MCF 10A (cell line): ENCODE measurements around the gene ZNF891. TPM values are rescaled to one million over a fixed set of nuclear protein-coding genes. Genes with fewer than 3 reads are reported as not detected.

Experiments used
- BruUV-seq: library from RNA; stranded (reverse); fragments of 400-500 nt; replicated peaks from 2 replicates; lab custom pipeline; 2021; lab: Mats Ljungman, UMichigan
- CTCF ChIA-PET: fragments of 300-600 bp; sonication (Branson Sonifier 250); formaldehyde crosslinking; extraction: SDS; loops from one replicate; lab custom pipeline; 2021; ENCODE audit warnings: antibody characterized with exemption, inconsistent platforms; lab: Yijun Ruan, JAX
- POLR2A ChIA-PET: fragments of 300-600, 350-650 bp; sonication (Branson Sonifier 250); formaldehyde crosslinking; extraction: SDS; loops from one replicate; lab custom pipeline; 2020; ENCODE audit warnings: antibody characterized with exemption, inconsistent platforms; lab: Yijun Ruan, JAX
- DNase-seq: peaks from one replicate; pipeline ENCODE4 v3.0.0-alpha.2; 2018; ENCODE audit not compliant: unreplicated experiment
- H3K27ac Mint-ChIP-seq: one replicate; pipeline ENCODE4 v1.8.0; 2022; ENCODE audit warnings: mild to moderate bottlenecking, low read depth, mixed read lengths; ENCODE audit not compliant: unreplicated experiment
- H3K27me3 Mint-ChIP-seq: one replicate; pipeline ENCODE4 v1.8.0; 2022; ENCODE audit warnings: mixed read lengths; ENCODE audit not compliant: insufficient read depth, unreplicated experiment
- H3K36me3 Mint-ChIP-seq: one replicate; pipeline ENCODE4 v1.8.0; 2022; ENCODE audit warnings: mild to moderate bottlenecking, moderate library complexity, mixed read lengths; ENCODE audit not compliant: insufficient read depth, unreplicated experiment
- H3K4me1 Mint-ChIP-seq: one replicate; pipeline ENCODE4 v1.8.0; 2022; ENCODE audit warnings: mixed read lengths; ENCODE audit not compliant: insufficient read depth, unreplicated experiment
- H3K4me3 Mint-ChIP-seq: one replicate; pipeline ENCODE4 v1.8.0; 2022; ENCODE audit warnings: mild to moderate bottlenecking, moderate library complexity, mixed read lengths; ENCODE audit not compliant: unreplicated experiment
- H3K9me3 Mint-ChIP-seq: one replicate; pipeline ENCODE4 v1.8.0; 2022; ENCODE audit warnings: mixed read lengths; ENCODE audit not compliant: unreplicated experiment
- CTCF ChIP-seq: fragments of 200-600 bp; IDR thresholded peaks from one replicate; pipeline ENCODE4 v1.8.0; 2022; ENCODE audit warnings: antibody characterized with exemption, mild to moderate bottlenecking; ENCODE audit not compliant: unreplicated experiment
- intact Hi-C: fragments of 100-400 bp; cut with micrococcal nuclease; formaldehyde crosslinking; loops from 2 replicates; pipeline ENCODE4 v1.14.1; 2022
- total RNA-seq: library from RNA; stranded (reverse); gene quantifications from 2 replicates; pipeline ENCODE4 v1.2.3, GENCODE V29; 2022

ZNF891 gene
- total RNA-seq, 1 experiment from 2014 or later: 1.6 TPM

- BruUV-seq: no TSS peak
- H3K4me3 Mint-ChIP-seq: no peak overlapping the region
- peak; percentile 8 for DNase-seq
Measured at GRCh38 chr12:133165776-133166175, 35.7 kb upstream of the ZNF891 start.

GRCh38 chr12:133156125-133156690, 26.1 kb upstream of the ZNF891 start:
- H3K4me1 Mint-ChIP-seq: no peaks in the 10 kb centered on the region
- ChIA-PET CTCF (interaction anchor here (0.7 kb wide), 1 partner anchor 109 kb away, joined by 3 read pairs; no protein-coding TSS in a partner anchor), POLR2A (no interaction called here)
- no peak for DNase-seq
- no peaks in the 10 kb centered on the region for H3K27me3 Mint-ChIP-seq
- BruUV-seq: no TSS peak
- intact Hi-C loops: no loop called here
- no peak overlapping the region for H3K4me3 Mint-ChIP-seq
- H3K9me3 Mint-ChIP-seq: peaks cover 46% of the 10 kb centered on the region
- no peak overlapping the region for H3K27ac Mint-ChIP-seq
- no peak for TF ChIP-seq CTCF
- H3K36me3 Mint-ChIP-seq: peaks cover 64% of the 10 kb centered on the region

More at GRCh38 chr12:133165776-133166175, 35.7 kb upstream of the ZNF891 start:
- ChIA-PET POLR2A (interaction anchor here (0.9 to 1.5 kb wide), 2 partner anchors 9 to 15 kb away, joined by 3 to 4 read pairs; partner anchors contain the start of gene ZNF268), CTCF (no interaction called here)
- H3K9me3 Mint-ChIP-seq: peaks cover 22% of the 10 kb centered on the region
- H3K4me1 Mint-ChIP-seq: no peaks in the 10 kb centered on the region
- H3K36me3 Mint-ChIP-seq: peaks cover 7% of the 10 kb centered on the region
- H3K27ac Mint-ChIP-seq: no peak overlapping the region
- intact Hi-C loops: no loop called here
- H3K27me3 Mint-ChIP-seq: no peaks in the 10 kb centered on the region
- TF ChIP-seq CTCF: no peak

GRCh38 chr12:133145981-133146380, 15.9 kb upstream of the ZNF891 start:
- Mint-ChIP-seq H3K4me1 (no peaks in the 10 kb centered on the region), H3K27ac (no peak overlapping the region), H3K9me3 (peaks cover 35% of the 10 kb centered on the region), H3K27me3 (no peaks in the 10 kb centered on the region), H3K4me3 (no peak overlapping the region), H3K36me3 (peaks cover 60% of the 10 kb centered on the region)
- POLR2A ChIA-PET: no interaction called here
- no peak for DNase-seq
- CTCF ChIA-PET: interaction anchor here (0.7 kb wide), 1 partner anchor 14 kb away, joined by 3 read pairs; no protein-coding TSS in a partner anchor
- TF ChIP-seq CTCF: no peak
- no TSS peak for BruUV-seq
- intact Hi-C loops: no loop called here

- BruUV-seq: no TSS peak
- no peak overlapping the region for H3K27ac Mint-ChIP-seq
- no peak overlapping the region for H3K4me3 Mint-ChIP-seq
- TF ChIP-seq CTCF: no peak
- H3K4me1 Mint-ChIP-seq: peaks cover 6% of the 10 kb centered on the region
- no peak for DNase-seq
- intact Hi-C loops: no loop called here
- peaks cover 56% of the 10 kb centered on the region for H3K36me3 Mint-ChIP-seq
- CTCF ChIA-PET: interaction anchor here (0.6 kb wide), 1 partner anchor 8 kb away, joined by 4 read pairs; no protein-coding TSS in a partner anchor
- H3K27me3 Mint-ChIP-seq: no peaks in the 10 kb centered on the region
- POLR2A ChIA-PET: interaction anchor here (1.1 kb wide), 1 partner anchor 9 kb away, joined by 3 read pairs; no protein-coding TSS in a partner anchor
- H3K9me3 Mint-ChIP-seq: peaks cover 50% of the 10 kb centered on the region
Measured at GRCh38 chr12:133135747-133136146, 5.7 kb upstream of the ZNF891 start.
